HG03196 (cell line): ENCODE results near the gene RSRP1.
"Not testable (repeated sequence)": the region's sequence is repeated elsewhere in the genome, so short reads cannot be mapped to it uniquely, and the experiment has no call there.

ENCODE experiments used
- ATAC-seq: cut with Tn5 transposase; IDR thresholded peaks from one replicate; pipeline ENCODE4 v1.9.1; 2021; ENCODE audit not compliant: unreplicated experiment

The RSRP1 gene

DNA sequence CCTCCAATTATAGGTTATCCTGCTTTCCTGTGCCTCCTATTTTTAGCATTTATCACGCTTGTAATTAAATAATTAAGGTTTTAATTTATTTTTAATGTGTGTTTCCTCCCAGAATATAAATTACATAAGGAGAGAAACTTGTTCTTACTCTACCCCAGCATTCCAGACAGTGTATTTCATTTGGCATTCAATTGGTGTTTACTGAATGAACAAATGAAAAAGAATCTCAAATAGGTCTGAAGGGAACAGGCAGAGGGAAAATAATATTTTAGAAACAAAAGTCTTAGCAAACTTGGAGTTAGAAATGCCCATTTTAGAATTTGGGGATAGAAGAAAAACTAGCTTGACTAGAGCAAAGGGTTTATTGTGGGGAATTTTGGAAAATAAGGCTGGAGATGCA is 9.9 kb upstream of the RSRP1 start:
- ATAC-seq = no peak

DNA sequence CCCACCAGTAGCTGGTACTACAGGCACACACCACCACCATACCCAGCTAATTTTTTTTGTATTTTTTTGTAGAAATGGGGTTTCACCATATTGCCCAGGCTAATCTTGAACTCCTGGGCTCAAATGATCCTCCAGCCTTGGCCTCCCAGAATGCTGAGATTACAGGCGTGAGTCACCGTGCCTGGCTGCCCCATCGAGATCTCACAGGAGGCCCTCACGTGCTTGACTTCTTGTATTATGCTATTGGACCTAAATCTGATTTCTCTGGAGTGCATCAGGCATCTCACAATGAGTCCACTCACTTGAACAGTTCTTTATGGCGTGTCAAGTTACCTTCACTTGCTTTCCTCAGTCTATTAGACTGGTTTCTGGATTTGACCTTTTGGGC is 9.3 kb upstream of the RSRP1 start:
- ATAC-seq = no peak

DNA sequence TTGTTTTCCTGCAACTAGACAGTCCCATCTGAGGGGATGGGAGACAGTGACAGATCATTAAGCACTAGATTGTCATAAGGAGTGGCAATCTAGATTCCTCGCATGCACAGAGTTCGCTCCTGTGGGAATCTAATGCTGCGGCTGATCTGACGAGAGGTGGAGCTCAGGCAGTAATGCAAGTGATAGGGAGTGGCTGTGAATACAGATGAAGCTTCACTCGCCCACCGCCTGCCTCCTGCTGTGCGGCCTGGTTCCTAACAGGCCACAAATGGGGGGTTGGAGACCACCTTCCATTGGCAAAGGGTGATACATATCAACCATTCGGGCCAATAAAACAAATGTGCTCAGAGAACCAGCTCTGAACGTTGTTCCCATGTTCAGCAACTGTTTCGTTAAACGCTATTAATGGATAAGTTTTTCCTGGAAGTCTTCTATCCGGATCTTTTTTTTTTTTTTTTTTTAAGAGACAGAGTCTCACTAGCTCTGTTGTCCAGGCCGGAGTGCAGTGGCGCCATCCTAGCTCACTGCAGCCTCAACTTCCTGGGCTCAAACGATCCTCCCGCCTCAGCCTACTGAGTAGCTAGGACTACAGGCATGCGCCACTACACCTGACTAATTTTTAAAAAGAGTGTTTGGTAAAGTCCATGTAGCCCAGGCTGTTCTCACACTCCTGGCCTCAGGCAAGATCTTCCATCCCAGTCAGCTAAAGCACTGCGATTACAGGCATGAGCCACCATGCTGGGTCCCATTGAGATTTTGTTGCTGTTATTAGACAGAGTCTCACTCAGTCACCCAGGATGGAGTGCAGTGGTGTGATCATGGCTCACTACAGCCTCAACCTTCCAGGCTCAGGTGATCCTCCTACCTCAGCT is 8.7 kb upstream of the RSRP1 start:
- no peak for ATAC-seq

DNA sequence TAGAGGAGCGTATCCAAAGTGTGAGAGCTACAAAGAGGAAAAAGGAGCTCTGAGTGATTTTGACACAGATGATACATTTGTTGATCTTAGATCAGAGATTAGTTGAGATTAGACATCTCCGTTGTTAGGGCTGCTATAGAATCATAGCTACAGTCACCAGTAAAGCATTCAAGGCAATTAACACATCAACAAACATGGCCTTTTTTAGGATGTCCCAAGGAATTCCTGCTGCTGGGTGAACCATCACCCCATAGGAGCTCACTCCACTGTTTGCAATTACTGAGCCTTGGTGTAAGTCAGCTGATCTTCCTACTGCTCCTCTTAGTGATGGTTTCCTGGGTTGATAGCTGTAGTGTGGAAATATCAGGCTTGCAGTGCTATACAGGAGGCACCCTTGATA is 6.7 kb upstream of the RSRP1 start:
- ATAC-seq = no peak

DNA sequence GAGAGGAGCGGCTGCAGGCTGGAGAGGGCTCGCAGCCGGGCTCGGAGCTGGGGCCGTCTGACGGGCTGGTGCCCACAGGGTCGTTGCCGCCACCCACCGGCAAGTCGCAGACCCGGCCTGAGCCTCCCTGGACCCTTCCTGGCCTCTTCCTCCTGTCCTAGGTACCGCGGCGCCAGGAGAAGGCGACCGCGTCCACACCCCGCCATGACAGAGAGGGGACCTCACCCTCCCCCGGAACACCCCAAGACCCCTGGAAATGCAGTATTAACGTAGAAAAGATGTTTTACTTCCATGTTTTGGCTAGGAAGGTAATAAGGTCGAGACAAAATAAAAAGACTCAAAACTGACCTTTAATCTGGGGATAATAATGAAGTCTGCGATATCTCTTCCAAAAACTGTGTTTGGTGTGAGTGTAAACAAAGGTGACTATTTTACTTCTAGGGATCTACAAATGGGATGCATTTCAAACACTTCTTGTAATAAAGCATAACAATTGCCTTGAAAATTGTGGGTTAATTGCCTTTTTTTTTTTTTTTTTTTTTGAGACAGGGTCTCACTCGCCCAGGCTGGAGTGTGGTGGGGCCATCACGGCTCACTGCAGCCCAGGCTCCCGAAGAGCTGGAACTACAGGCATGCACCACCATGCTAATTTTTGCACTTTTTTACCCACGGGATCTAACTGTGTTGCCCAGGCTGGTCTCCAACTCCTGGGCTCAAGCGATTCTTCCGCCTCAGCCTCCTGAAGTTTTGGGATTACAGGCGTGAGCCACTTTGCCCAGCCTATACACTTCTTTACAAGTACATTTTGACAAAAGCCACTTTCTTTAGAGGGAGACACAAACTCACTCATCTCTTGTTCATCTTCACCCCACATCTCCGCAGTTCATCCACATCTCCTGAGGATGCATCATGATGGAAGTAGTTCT is 838 bp upstream of the RSRP1 start:
- peak; percentile 32 for ATAC-seq

DNA sequence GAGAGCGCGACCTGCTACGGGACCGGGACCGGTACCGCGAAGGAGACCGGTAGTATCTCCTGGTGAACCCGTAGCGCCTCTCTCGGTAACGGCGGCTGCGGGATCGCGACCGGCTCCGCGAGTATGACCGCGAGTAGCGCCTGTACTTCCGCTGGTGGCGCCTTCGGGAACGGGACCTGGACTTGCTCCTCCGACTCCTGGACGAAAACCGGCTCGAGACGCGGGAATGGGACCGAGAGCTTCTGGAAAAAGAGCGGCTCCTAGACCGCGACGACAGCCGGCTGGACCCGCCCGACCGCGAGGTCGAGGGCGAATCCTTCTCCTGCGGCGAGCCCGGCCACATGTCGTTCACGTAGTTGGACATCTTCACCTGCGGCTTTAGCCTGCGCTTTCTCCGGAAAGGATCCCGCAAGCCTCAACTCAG is 642 bp downstream of the RSRP1 start:
- peak; percentile 8 for ATAC-seq

DNA sequence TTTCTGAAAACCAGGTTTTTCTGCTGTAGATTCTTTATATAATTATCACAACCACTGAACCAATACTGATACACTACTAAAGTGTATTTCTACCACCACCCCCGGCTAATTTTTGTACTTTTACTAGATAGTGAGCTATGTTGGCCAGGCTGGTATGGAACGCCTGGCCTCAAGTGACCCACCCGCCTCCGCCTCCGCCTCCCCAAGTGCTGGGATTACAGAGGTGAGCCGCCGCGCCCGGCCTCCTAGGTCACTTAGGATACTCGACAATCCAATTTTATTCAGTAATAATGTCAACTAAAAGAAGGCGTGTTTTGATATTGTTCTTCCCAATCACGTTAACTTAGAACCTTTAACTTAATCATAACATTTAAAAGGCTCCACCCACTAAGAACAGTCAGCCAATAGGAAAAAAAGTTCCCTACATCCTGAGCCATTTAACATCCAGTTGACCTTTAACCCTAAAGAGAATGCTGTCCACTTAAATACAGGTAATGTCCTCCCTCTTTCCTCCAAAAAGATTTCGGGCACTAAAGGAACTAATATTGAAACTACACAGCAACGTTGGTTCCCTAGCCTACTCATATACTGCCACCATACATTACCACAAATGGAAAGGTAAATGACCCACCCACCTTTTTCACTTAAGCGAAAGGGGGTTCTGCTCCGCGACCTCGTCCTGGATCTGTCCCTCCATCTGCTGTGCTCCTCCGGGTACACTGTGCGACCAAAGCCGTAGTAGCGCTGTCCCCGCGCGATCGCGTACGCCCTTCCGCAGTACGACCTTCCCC is 1.2 kb downstream of the RSRP1 start:
- ATAC-seq = no peak

DNA sequence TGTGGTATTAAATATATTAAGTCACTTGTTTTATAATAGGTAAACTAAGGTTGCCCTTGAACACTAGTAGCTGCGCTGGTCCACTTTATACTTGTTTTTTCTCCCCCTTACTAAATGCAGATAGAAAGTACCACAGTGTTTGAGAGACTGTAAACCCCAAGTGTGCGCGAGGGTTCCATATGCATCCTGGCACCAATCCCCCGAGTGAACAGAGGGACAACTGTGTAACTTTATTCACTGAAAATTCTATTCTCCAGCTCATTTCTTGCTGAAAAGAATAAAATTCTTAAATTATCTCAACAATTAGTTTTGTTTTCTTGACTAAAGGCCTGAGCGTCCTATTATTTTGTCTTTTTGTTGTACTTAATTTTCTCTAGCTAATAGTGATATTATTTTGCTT is 1.9 kb downstream of the RSRP1 start:
- no peak for ATAC-seq

DNA sequence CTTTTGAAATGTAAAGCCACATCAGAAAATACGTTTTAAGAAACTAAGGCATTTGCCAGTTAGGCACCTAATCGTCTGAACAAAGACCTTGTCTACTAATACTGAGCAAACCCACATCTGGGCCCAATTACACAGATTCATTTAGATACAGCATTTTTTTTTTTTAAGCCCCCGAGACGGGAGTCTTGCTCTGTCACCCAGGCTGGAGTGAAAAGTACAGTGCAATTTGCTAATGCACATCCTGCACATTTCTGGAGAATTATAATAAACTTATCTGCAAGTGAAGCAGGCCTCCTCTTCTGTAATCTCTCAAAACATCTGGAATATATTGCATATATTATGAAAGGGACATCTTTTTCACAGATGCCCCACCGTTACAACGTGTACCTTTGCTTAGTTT is 3.3 kb downstream of the RSRP1 start:
- no peak for ATAC-seq

DNA sequence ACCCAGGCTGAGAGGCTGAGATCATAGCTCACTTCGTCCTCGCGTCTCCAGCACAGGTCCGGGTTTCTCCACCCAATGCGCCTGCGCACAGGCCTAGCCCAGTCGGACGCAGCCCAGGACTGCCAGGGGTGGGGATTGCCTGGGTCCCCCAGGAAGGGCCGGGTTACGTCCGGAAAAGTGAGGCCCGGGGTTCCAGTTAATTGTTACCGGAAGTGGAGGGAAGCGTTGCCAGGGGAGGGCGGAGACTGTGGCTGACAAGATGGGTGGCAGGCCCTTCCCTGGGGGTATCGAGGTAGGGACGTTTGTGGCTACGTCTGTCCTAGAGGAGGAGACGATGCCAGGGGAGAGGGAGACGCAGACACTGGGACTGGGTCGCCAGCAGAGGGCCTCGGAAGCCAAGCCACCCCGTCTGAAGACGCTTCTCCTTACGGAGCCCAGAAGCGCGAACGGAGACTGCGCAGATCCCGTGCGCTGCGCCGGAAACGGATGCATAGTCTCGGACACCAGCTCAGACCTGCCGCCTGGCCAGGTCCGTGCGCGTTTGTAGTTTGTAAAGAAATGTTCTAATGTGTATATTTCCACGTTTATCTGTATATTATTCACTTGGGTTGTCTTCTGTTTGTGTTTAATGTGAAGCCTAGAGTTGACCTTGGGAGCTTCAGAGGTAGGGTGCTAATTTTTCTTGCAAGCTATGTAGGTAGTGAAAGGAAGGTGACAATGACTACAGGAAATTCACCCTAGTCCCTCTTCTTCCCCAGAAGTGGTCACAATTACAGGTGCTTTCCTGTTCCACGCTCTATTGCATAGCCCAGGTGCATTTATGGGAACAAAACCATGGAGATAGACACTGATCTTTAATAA is 7.3 kb downstream of the RSRP1 start:
- peak; percentile 64 for ATAC-seq

DNA sequence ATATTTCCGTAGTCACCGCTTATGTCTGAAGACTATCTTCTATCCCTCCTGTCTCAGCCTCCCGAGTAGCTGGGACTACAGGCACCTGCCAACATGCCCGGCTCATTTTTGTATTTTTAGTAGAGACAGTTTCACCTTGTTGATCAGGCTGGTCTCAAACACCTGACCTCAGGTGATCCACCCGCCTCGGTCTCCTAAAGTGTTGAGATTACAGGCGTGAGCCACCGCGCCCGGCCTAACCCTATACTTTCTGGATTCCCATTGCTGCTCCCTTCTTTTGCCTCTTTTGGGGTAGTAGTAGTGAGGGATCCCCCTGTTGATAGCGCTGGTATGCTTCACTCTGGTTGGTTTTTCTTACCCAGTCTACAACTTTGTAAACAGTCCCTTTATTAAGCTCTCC is 9.2 kb downstream of the RSRP1 start:
- ATAC-seq = no peak

DNA sequence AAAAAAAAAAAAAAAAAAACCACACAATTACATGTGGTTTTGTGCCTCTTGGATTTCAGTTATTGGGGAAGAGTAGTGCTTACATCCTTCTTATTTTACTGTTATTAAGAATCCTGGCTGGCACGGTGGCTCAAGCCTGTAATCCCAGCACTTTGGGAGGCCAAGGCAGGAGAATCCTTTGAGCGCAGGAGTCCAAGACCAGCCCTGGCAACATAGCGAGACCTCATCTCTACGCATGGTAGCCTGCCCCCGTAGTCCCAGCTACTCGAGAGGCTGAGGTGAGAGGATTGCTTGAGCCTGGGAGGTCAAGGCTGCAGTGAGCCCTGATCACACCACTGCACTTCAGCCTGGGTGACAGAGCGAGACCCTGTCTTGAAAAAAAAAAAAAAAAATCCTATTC is 11.0 kb downstream of the RSRP1 start:
- not testable (repeated sequence) for ATAC-seq

DNA sequence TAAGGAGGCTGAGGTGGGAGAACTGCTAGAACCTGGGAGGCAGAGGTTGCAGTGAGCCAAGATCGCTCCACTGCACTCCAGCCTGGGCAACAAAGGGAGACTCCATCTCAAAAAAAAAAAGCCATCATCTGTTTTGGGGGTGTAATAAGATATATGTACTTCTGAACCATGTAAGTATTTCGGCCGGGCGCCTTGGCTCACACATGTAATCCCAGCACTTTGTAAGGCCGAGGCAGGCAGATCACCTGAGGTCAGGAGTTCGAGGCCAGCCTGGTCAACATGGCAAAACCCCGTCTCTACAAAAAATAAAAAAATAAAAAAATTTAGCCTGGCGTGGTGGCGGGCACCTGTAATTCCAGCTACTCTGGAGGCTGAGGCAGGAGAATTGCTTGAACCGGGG is 11.8 kb downstream of the RSRP1 start:
- not testable (repeated sequence) for ATAC-seq

DNA sequence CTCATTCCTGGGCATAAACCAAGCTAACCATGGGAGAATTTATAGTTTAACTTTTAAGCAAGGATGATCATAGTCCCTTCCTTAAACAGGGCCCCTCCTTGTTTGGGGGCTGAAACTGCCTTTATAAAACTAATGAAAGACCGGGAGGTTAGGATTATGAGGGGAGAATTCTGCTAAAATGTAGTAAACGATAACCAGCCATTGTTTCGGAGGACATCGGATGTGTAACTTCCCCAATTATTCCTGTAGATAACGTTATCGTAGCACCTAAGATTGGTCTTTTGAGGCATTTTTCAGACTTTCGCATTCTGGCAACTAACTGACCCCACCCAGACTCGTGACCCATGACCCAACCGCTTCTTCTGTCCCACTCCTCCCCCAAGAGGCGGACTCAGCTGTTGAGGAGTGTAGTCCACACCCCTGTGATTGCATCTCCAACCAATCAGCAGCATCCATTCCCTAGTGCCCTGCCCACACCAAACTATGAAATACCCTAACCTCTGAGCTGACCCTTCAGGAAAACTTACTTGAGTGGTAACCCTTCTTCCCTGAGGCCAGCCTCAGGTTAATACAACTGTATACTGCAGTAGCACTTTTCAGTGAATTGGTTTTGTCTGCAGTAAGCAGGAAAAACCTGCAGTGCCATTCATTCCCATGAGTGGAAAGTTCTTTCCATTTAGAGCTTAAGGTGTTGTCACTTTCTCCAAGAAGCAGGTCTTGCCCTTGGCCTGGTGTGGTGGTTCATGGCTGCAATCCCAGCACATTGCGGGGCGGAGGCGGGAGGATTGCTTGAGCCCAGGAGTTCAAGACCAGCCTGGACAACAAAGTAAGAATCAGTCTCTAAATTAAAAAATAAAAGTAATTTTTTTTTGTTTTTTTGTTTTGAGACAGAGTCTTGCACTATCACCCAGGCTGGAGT is 14.1 kb downstream of the RSRP1 start:
- ATAC-seq = peak; percentile 51

DNA sequence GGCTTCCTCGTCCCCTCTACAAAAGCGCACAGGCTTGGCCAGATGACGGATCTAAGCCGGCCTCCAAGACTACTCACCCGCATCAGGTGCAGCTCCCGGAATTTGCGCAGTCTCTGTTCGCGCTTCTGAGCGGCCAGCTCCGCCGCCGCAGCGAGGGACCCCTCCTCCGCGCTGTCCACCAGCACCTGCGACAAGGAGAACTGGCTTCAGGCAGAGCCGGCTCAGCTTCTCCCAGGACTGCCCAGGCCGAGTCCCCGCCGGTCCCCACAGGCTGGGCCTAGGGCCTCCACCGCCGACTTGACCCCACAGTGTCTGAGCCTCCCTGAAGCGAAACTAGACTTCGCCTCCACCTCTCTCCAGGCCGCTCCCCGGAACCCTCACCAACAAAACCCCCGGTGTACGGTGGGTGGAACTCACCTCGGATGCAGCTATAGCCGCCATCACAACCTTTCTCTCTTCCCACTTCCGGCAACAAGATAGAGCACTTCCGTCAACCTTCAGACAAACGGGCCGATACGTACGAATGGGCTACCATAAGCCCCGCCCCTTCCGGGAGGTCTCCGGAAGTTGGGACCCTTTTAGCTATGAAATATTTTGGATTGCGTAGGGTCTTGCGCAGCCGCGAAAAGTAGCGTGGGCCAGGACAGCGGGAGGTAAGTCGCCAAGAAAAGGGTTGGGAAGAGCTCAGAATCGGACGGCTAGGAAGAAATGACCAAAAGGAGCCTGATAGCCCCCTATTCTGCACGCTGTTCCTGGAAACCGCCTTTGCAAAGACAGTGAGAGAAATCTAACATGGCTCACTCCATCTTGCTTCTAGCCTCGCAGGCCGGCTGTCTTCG is 15.0 kb downstream of the RSRP1 start, which contains the start of gene SYF2:
Gene SYF2, minus strand, starts transcription at position 476 of the 839 bp plus-strand sequence. Its CDS starts 35 bp downstream, at position 441.
- ATAC-seq = peak; percentile 64

DNA sequence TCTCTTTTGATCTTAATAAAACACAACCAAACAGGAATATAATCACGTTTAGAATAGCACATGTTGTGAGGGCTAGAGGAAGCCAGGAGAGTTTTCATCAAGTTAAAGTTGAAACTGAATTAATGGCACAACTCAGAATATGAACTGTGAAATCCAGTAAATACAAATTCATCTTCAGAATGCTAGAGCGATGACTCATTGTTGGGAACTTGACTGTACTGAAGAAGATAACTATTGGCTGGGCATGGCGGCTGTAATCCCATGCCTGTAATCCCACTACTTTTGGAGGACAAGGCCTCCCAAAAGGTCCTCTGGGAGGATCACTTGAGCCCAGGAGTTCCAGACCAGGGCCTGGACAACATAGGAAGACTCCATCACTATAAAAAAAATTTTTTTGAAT is 23.8 kb downstream of the RSRP1 start:
- ATAC-seq = no peak

DNA sequence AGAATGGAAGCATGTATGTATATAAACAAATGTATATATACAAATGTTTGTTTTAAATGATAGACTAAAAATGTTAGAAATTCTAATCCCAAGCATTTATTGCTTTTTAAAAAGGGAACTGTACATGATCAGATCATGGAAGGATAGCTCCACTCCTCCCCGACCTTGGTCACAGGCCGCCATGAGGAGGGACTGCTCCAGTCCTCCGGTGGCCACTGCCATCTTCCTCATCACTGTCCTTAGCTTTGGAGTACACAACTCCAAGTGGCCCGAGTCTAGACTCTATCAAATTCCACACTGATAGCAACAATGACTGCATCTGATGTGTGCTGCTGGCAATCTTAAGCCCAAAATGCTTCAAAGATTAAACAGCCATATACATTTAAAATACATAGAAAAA is 24.6 kb downstream of the RSRP1 start:
- ATAC-seq = no peak

DNA sequence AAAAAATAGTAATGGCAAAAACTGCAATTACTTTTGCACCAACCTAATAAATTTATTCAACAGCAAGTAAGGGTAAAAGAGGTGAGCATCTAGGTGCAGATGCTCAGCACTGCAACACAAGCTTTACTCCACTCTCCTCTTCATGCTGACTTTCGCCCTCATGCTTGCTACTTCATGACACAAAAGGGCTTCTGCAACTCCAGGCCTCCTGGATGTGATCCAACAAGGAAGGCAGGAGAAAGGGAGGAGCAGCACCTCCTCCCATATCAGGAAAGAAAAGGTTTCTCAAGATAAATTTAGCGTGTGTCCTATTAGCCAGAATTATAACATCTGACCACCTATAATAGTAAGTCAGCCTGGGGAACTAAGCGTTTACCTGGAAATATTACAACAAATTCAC is 26.6 kb downstream of the RSRP1 start:
- ATAC-seq = no peak
